Measurements from ENCODE around the gene ACSL1. TPM values are rescaled to one million over a fixed set of nuclear protein-coding genes. Genes with fewer than 3 reads are reported as not detected.

The ACSL1 gene
- total and polyA plus RNA-seq, 2 of the 8 experiments (the other 6 are each of a cell fraction or from before 2014, with no cell fraction given) = 2.3 to 8.7 TPM

GRCh38 chr4:184755278-184755677, 70.5 kb downstream of the ACSL1 start (continued):
- TF ChIP-seq CHD7 (IDR thresholded peaks at IDR 0.05; ENCODE audit: insufficient replicate concordance, low read length) = no peak
- no peak for TF ChIP-seq EP300 (IDR thresholded peaks at IDR 0.05; ENCODE audit: borderline replicate concordance in 1 of 2, low read depth in 2 of 2, low read length in 2 of 2)
- TF ChIP-seq RAD21 (IDR thresholded peaks at IDR 0.05 in 1 of 2, conservative IDR thresholded peaks at IDR 0.05 in 1 of 2; ENCODE audit: low read depth in 2 of 2, low read length in 2 of 2) = no peak
- TF ChIP-seq RBBP5 (IDR thresholded peaks at IDR 0.05; ENCODE audit: borderline replicate concordance, low read depth, low read length) = no peak
- no peak for TF ChIP-seq SRF (IDR thresholded peaks at IDR 0.05; ENCODE audit: low read depth, low read length)
- no peak for TF ChIP-seq SP2 (IDR thresholded peaks at IDR 0.05; ENCODE audit: low read length)
- no peak for TF ChIP-seq BCL11A (IDR thresholded peaks at IDR 0.05; ENCODE audit: low read depth in 2 of 2, low read length in 2 of 2)
- TF ChIP-seq CREB1 (IDR thresholded peaks at IDR 0.05) = no peak
- TF ChIP-seq POU5F1 (IDR thresholded peaks at IDR 0.05; ENCODE audit: low read depth, low read length) = no peak
- no peak for TF ChIP-seq GABPA (IDR thresholded peaks at IDR 0.05; ENCODE audit: borderline replicate concordance, insufficient read depth, low read length)
- TF ChIP-seq POLR2AphosphoS5 (IDR thresholded peaks at IDR 0.05; ENCODE audit: low read depth, low read length) = no peak

All from H1 (cell line).